Astrocyte (in vitro differentiated cells and primary cell): ENCODE data around the gene GPC5. TPM values are rescaled to one million over a fixed set of nuclear protein-coding genes. Genes with fewer than 3 reads are reported as not detected.

Source experiments
- DNase-seq: peaks from one replicate; pipeline ENCODE4 v3.0.0-alpha.2; 2010; ENCODE audit warnings: low read depth
- FAIRE-seq: peaks from 2 replicates; lab custom pipeline; 2011; peaks lifted over from hg19 to GRCh38; lab: Jason Lieb, UNC
- H2AFZ ChIP-seq: 2 replicates; pipeline ENCODE4 v1.6.0; 2012; ENCODE audit warnings: low read depth, low read length, inconsistent platforms
- H3K27ac ChIP-seq: 2 replicates; pipeline ENCODE4 v1.5.1; 2011; ENCODE audit warnings: low read depth, low read length, inconsistent platforms
- H3K27me3 ChIP-seq: 2 replicates; pipeline ENCODE4 v1.6.0; 2011; ENCODE audit warnings: low read length, inconsistent platforms; ENCODE audit not compliant: insufficient read depth
- H3K36me3 ChIP-seq: 2 replicates; pipeline ENCODE4 v1.5.1; 2011; ENCODE audit warnings: low read length, inconsistent platforms; ENCODE audit not compliant: insufficient read depth
- H3K4me1 ChIP-seq: 2 replicates; pipeline ENCODE4 v1.5.1; 2011; ENCODE audit warnings: low read length, inconsistent platforms; ENCODE audit not compliant: insufficient read depth
- H3K4me2 ChIP-seq: 2 replicates; pipeline ENCODE4 v1.6.0; 2012; ENCODE audit warnings: low read length, inconsistent platforms
- H3K4me3 ChIP-seq: 2 replicates; pipeline ENCODE4 v1.5.1; 2011; ENCODE audit warnings: low read depth, mild to moderate bottlenecking, low read length, inconsistent platforms; ENCODE audit not compliant: insufficient read depth
- H3K79me2 ChIP-seq: 2 replicates; pipeline ENCODE4 v1.6.0; 2012; ENCODE audit warnings: mild to moderate bottlenecking, low read length, inconsistent platforms; ENCODE audit not compliant: insufficient read depth
- H3K9ac ChIP-seq: 2 replicates; pipeline ENCODE4 v1.6.0; 2012; ENCODE audit warnings: mild to moderate bottlenecking, low read length, inconsistent platforms
- H3K9me3 ChIP-seq: 2 replicates; pipeline ENCODE4 v1.5.1; 2012; ENCODE audit warnings: low read depth, mild to moderate bottlenecking, low read length, inconsistent platforms; ENCODE audit not compliant: insufficient read depth
- H4K20me1 ChIP-seq: 2 replicates; pipeline ENCODE4 v1.6.0; 2012; ENCODE audit warnings: low read length, inconsistent platforms; ENCODE audit not compliant: insufficient read depth
- H3K27ac Mint-ChIP-seq: one replicate; pipeline ENCODE4 v1.8.0; 2021; ENCODE audit warnings: mild to moderate bottlenecking, mixed read lengths; ENCODE audit not compliant: unreplicated experiment
- H3K27me3 Mint-ChIP-seq: one replicate; pipeline ENCODE4 v1.8.0; 2021; ENCODE audit warnings: low read depth, mixed read lengths; ENCODE audit not compliant: unreplicated experiment
- H3K36me3 Mint-ChIP-seq: one replicate; pipeline ENCODE4 v1.8.0; 2021; ENCODE audit warnings: low read depth, mixed read lengths; ENCODE audit not compliant: unreplicated experiment
- H3K4me1 Mint-ChIP-seq: one replicate; pipeline ENCODE4 v1.8.0; 2021; ENCODE audit warnings: low read depth, mixed read lengths; ENCODE audit not compliant: unreplicated experiment
- H3K4me3 Mint-ChIP-seq: one replicate; pipeline ENCODE4 v1.8.0; 2021; ENCODE audit warnings: mild to moderate bottlenecking, moderate library complexity, mixed read lengths; ENCODE audit not compliant: unreplicated experiment
- H3K9me3 Mint-ChIP-seq: one replicate; pipeline ENCODE4 v1.8.0; 2021; ENCODE audit warnings: mild to moderate bottlenecking, mixed read lengths; ENCODE audit not compliant: unreplicated experiment
- CTCF ChIP-seq: IDR thresholded peaks from 2 replicates; pipeline ENCODE4 v1.5.1; 2011; ENCODE audit warnings: low read depth, mild to moderate bottlenecking, inconsistent platforms, low read length, moderate library complexity; ENCODE audit not compliant: insufficient read depth
- EZH2 ChIP-seq: IDR thresholded peaks from 2 replicates; pipeline ENCODE4 v1.6.1; 2012; ENCODE audit warnings: mild to moderate bottlenecking, low read length, inconsistent platforms; ENCODE audit not compliant: insufficient read depth
- total RNA-seq: library from RNA; stranded (reverse); gene quantifications from 2 replicates; pipeline ENCODE4 v1.2.1, GENCODE V29; 2021

The GPC5 gene
- total RNA-seq, 1 donor from 2014 or later: 1.1 TPM

- DNase-seq (no peak), FAIRE-seq (peak; percentile 56)
- TF ChIP-seq EZH2 (no peak), CTCF (no peak)
- Mint-ChIP-seq H3K27ac (no peak overlapping the region), H3K4me1 (no peaks in the 10 kb centered on the region), H3K36me3 (no peaks in the 10 kb centered on the region), H3K27me3 (no peaks in the 10 kb centered on the region), H3K9me3 (no peaks in the 10 kb centered on the region), H3K4me3 (no peak overlapping the region)
- Histone ChIP-seq H3K79me2 (no peaks in the 10 kb centered on the region), H4K20me1 (no peaks in the 10 kb centered on the region), H3K36me3 (no peaks in the 10 kb centered on the region), H3K27ac (no peak overlapping the region), H3K4me3 (no peak overlapping the region), H3K9me3 (no peaks in the 10 kb centered on the region), H3K4me2 (no peak overlapping the region), H3K27me3 (no peaks in the 10 kb centered on the region), H2AFZ (no peak overlapping the region), H3K4me1 (no peaks in the 10 kb centered on the region), H3K9ac (no peak overlapping the region)
Measured at GRCh38 chr13:91529739-91530482, 131.5 kb downstream of the GPC5 start.

- FAIRE-seq: no peak
- H3K4me3 ChIP-seq: no peak overlapping the region
- H3K4me3 Mint-ChIP-seq: no peak overlapping the region
- no peak for TF ChIP-seq CTCF
- TF ChIP-seq EZH2: no peak
- no peaks in the 10 kb centered on the region for H3K4me1 ChIP-seq
- no peaks in the 10 kb centered on the region for H3K9me3 Mint-ChIP-seq
- DNase-seq: no peak
- no peak overlapping the region for H3K27ac ChIP-seq
- no peaks in the 10 kb centered on the region for H3K36me3 ChIP-seq
- no peak overlapping the region for H3K4me2 ChIP-seq
- no peaks in the 10 kb centered on the region for H3K79me2 ChIP-seq
- no peaks in the 10 kb centered on the region for H3K9me3 ChIP-seq
- H3K27me3 ChIP-seq: no peaks in the 10 kb centered on the region
- H3K9ac ChIP-seq: no peak overlapping the region
- H2AFZ ChIP-seq: no peak overlapping the region
- H3K4me1 Mint-ChIP-seq: no peaks in the 10 kb centered on the region
- H3K27me3 Mint-ChIP-seq: no peaks in the 10 kb centered on the region
- H4K20me1 ChIP-seq: no peaks in the 10 kb centered on the region
- H3K27ac Mint-ChIP-seq: no peak overlapping the region
- H3K36me3 Mint-ChIP-seq: no peaks in the 10 kb centered on the region
Measured at GRCh38 chr13:91531646-91532045, 133.2 kb downstream of the GPC5 start.

DNA sequence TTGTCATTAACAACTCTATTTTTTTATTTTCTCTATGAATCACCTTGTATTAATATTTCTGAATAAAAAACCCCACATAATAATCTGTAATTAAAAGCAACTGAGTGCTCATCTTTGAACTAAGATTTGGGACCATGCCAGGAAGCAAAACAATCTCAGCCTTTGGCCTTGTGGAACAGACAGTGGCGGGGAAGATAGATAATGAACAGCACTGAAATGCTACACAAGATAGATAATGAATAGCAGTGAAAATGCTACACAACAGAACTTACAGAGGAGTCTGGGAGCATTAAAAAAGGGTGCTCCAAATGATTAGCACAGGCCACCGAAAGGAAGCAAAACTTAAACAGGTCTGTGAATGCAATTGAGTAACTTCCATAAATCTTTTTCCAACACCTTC is 134.9 kb downstream of the GPC5 start:
- H3K9ac ChIP-seq: no peak overlapping the region
- Mint-ChIP-seq H3K4me3 (no peak overlapping the region), H3K27ac (no peak overlapping the region), H3K9me3 (no peaks in the 10 kb centered on the region), H3K4me1 (no peaks in the 10 kb centered on the region), H3K36me3 (no peaks in the 10 kb centered on the region), H3K27me3 (no peaks in the 10 kb centered on the region)
- H4K20me1 ChIP-seq: no peaks in the 10 kb centered on the region
- H2AFZ ChIP-seq: no peak overlapping the region
- no peaks in the 10 kb centered on the region for H3K4me1 ChIP-seq
- H3K27me3 ChIP-seq: no peaks in the 10 kb centered on the region
- DNase-seq (no peak), FAIRE-seq (no peak)
- no peak overlapping the region for H3K27ac ChIP-seq
- H3K4me2 ChIP-seq: no peak overlapping the region
- no peaks in the 10 kb centered on the region for H3K9me3 ChIP-seq
- H3K4me3 ChIP-seq: no peak overlapping the region
- no peaks in the 10 kb centered on the region for H3K79me2 ChIP-seq
- no peak for TF ChIP-seq CTCF
- no peak for TF ChIP-seq EZH2
- no peaks in the 10 kb centered on the region for H3K36me3 ChIP-seq
